ENCODE measurements around the gene DOK4. TPM values are rescaled to one million over a fixed set of nuclear protein-coding genes. Genes with fewer than 3 reads are reported as not detected.

DOK4 gene
- total RNA-seq = 17.2 and 19.8 TPM in 2 replicates

DNA sequence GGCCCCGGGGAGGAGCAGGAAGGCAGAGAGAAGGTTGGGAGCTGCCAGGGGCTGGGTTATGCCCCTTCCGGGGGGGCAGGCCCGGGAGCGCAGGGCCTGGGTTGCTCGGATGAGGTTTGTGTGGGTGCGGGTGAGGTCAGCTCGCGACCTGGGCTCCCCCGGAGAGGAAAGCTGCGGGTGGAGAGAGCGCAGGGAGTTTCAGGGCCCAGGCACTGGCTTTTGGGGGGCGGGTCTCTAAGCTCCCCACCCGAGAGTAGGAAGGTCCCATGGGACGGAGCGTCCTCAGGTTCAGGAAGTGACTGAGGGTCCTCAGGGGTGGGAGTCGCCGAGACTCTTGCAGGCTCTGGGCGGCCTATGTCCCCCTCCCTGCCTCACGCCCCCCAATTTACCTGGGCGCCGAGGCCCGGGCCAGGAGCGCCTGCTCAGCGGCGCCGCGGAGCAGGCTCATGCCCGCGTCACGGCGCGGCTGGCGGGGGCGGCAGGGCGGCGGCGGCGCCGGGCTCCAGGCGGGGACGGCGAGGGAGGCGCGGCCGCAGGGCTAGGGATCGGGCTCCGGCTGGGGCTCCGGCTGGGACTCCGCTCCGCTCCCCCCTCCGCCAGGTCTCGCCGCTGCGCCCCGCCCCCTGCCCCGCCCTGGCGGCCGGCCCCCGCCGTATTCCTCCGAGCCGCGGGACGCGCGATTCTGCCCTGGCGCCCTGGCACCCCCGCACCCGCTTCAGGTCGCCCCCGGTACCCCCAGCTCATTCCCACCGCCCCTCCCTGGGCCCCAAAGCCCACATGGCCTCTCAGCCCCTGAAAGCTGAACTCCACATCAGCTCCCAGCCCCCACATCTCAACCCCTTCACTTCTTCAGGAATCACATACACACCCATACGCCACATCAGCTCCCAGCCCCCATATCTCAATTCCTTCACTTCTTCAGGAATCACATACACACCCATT, at the start of gene DOK4:
Gene DOK4, minus strand, starts transcription at position 578 of the 942 bp plus-strand sequence. CDS start 6,986 bp downstream, outside the sequence.
- DNase-seq (ENCODE audit: low read depth in 2 of 2) = peak in 1 of 2 donors; percentile 73

DNA sequence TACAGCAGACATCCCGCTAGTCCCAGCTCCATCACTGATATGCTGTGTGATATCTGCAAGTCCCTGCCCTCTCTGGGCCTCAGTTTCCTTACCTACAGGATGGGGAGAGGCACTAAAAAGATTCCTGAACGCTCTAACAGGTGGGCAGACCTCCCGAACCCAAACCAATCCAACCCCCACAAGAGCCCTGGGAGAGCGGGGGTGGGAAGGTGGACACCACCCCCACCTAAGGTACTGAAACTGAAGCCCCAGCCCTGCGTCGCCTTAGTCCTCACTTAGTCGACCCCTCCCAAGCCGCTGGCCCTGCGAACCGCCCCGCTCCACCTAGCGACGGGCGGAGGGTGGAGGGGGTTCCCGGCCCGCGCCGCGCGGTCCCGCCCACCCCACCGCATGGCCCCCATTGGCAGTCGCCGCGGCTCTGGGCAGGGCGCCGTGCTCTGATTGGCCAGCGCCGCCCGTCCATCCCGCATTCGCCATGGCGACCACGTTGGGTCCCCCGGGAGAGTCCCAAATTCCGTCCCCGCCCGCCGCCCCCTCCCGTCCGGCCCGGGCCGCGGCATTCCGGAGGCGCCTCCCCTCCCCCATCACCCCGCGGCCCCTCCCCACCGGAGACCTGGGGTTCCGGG, 49.5 kb upstream of the DOK4 start:
- DNase-seq (ENCODE audit: low read depth in 2 of 2) = peak; percentile 64 to 91

DNA sequence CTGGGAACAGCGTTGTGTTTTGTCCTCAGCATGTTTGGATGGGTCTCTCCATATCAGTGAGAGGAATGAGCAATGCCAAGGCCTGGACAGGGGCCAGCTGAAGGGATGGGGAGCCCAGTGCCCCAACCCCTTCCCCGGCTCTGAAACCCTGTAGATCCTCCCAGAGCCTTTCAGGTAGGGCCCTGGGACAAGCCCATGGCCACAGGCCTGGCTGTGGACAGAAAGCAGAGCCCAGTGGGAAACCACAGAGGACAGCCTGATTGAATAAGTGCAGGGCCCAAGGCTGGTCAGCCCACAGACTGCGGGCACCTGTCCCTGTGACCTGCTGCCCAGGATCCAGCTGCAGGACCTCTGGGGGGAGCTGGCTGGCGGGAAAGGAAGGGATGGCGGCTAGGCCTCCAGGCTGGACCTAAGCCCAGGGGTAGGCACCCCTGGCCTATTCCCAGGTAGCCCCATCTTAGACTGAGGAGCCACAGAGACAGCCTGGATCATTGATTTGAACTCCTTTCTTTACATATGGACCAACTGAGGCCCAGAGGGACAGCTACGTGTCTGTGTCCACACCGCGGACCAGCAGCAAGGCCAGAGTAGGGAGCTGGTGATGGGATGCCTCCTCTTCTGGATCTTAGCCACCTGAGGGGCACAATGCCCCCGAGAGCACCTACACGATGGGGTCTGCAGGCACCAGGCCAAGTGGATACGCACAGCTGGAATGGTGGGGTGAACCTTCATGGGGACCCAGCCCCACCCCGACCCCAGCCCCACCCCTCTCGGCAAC, 48.8 kb upstream of the DOK4 start:
- DNase-seq (ENCODE audit: low read depth in 2 of 2) = no peak

DNA sequence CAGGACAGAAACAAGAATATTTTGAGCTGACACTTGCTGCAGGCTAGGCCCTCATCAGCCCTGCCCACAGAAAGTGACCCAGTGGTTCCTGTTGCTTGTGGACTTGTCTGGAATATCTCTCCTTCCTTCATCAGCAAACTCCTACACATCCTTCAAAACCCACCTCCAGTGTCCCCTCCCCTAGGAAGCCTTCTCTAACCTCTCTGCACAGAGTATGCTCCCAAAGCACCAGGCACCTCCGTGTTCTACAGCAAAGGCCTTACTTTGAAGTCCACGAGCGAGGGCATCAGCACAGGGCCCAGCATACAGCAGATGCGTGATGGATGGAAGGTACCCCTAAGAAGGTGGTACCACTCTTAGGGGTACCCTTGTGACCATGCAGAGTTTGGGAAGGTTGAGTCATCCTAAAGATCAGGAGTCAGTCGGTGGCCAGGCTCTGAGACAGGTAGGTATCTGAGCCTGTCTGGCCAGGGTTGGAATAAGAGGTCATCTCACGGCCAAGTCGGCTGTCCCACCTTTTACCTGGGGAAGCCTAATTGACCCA, 48.1 kb upstream of the DOK4 start:
- DNase-seq (ENCODE audit: low read depth in 2 of 2) = no peak

DNA sequence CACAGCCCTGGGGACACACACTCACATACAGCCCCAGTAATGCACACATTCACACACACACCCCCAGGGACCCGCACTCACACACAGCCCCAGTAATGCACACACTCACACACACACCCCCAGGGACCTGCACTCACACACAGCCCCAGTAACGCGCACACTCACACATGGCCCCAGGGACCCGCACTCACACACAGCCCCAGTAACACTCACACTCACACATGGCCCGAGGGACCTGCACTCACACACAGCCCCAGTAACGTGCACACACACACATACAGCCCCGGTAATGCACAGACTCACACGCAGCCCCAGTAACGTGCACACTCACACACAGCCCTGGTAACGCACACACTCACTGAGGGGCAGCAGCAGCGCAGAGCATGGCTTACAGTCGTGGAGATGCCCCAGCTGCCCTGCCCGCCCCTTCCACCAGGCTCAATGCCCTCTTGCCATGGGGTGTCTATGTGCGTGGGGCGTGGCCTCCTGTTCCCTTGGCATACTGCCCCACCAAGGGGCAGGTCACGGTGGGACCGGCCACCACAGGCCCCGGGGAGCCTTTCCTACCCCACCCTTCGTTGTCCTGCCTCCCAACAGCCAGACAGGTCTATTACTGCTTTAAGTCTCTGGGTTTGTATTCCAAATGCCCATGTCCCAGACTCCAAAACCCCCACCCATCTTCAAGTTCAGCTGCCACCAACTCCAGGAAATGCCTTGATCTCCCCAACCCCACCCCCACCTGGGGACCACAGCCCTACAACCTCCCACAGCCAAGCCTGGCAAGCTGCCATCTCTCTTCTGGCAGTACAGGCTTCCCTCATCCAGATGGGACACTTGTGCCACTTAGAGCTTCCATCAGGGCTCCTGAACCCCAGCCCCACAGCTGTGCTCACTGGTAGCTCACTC, 47.4 kb upstream of the DOK4 start:
- peak in 1 of 2 donors; percentile 23 for DNase-seq (ENCODE audit: low read depth in 2 of 2)

DNA sequence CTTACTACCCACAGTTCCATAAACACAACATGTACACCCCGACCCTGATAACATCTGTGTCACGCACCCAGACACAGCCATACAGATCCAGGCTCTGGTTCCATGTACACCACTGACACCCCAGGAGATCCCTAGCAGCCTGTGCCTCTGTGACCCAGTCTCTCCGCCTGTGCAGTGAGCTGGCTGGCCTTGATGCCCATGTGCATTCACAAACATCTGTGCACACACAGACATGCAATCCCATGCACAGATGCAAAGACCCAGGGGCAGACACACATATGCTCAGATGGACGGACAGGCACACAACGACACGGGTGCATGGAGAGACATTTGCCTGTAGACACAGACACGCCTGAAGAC, 46.0 kb upstream of the DOK4 start:
- DNase-seq (ENCODE audit: low read depth in 2 of 2) = no peak

DNA sequence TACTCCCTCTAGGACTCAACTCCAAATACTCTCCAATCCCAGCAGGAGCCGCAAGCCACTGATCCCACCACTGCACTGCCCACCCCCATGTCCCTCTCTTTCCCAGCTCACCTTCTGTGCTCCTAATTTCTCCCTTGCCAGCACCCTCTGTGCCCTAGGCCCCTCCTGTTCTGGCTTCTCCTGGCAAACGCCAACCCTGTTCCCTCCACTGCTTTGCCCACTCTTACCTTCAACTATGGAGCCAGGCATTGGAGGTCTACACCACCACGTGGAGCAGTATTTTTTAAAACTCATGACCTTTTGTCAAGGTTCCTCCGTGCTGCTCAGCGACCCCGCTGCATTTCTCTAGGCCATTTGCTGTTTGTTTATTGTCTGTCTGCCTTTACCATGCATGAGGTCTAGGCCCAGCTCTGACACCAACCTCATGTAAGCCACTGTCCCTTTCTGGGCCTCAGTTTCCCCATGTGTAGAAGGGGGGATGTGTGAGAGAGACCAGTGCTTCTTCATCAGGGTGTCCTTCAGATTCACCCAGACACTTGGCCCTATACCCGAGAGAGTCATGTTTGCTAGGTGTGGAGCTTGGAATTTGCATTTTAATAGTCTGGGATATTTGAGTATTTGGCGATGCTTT, 45.5 kb upstream of the DOK4 start:
- DNase-seq (ENCODE audit: low read depth in 2 of 2) = no peak

DNA sequence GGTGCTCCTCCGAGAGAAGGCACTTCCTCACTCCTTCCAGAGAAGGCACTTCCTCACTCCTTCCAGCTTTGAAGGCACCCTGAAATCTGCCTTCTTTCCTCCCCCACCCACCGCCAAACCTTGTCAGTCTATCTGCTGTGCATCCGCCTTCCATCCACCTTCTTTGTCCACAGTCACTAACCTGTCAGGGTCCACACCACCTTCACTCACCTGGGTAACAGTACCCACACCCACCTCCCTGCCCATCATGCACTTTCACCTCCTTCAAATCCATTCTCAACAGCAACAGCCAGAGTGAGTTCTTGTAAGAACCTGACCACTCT, 44.9 kb upstream of the DOK4 start:
- DNase-seq (ENCODE audit: low read depth in 2 of 2) = no peak

DNA sequence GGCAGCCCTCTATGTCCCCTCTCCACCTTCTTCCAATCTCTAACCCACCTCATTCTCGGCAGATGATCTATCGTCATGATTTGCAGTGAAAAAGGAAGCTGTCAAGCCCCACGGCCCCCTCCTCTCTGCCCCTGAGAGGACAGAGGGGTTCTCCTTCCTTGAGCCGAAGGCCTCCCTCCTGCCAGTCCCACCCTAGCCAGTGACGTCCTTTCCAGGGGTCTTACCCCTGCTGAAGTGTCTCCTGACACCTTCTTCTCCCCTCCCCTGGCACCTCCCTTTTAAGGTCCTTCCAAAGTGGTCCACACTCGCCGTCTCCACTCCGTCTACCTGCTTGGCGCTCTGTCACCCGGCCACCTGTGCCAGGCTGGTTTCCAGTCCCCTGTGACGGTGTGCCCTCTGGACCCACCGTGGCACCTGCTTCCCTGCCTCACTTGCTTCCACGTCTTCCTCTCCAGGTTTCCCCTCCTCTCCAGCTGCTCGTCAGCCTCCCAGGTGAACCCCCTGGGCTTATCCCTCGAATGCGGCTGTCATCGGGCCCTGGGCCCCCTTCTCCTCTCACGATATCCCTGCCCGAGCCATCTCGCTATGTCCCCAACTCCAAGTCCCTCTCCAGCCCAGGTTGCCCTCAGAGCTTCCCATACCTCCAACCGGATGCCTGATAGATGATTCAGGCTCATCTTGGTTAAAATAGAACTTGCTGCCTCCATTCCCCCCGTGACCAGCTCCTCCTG, 44.4 kb upstream of the DOK4 start:
- DNase-seq (ENCODE audit: low read depth in 2 of 2) = no peak

DNA sequence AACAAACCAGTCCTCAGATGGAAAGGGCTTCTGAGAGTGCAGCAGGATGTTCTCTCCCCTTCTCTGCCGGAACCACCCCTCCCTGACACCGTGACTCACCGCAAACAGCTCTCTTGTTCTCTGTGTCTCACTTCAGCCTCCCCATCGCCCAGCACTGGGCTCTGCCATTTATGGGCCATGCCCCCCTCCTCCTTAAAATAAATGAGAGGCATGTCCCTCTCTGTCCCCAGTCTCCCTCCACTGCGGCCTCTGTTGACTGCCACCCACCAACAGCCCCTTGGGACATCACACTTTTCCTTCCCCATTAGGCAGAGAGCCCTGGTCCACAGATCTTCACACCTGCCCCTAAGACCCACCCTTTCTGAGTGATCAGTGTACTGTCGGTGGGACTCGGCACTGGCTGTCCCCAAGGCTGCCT, 43.8 kb upstream of the DOK4 start:
- peak; percentile 49 to 81 for DNase-seq (ENCODE audit: low read depth in 2 of 2)

DNA sequence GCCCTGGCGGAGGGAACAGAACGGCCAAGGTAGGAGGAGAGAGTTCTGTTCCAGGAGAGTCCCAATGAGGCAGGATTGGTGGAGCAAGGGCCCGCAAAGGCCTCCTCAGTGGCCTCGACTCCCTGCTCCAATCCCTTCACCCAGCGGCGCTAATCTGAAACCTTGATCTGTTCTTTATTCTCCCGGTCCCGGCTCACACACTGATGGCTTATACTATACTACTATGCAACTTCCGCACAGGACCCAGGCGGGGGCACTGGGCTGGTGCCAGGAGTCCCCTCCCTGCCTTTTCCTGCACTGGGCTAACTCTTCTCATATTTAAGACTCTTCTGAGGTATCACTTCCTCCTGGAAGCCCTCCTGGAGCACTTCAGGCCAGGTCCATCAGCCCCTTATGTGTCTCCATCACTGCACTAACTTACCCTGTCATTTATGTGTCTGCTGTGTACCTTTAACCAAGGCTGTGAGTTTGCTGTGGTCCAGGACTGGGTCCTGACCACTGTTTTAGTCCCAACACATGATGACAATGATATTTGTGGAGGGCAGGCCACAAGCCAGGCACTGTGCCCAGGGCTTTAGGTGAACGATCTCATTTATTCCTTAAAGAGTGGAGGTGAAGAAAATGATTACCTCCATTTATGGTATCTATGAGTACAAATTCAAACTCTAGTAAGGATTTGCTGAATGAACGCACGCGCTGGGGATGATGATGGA, 43.3 kb upstream of the DOK4 start:
- DNase-seq (ENCODE audit: low read depth in 2 of 2) = no peak

DNA sequence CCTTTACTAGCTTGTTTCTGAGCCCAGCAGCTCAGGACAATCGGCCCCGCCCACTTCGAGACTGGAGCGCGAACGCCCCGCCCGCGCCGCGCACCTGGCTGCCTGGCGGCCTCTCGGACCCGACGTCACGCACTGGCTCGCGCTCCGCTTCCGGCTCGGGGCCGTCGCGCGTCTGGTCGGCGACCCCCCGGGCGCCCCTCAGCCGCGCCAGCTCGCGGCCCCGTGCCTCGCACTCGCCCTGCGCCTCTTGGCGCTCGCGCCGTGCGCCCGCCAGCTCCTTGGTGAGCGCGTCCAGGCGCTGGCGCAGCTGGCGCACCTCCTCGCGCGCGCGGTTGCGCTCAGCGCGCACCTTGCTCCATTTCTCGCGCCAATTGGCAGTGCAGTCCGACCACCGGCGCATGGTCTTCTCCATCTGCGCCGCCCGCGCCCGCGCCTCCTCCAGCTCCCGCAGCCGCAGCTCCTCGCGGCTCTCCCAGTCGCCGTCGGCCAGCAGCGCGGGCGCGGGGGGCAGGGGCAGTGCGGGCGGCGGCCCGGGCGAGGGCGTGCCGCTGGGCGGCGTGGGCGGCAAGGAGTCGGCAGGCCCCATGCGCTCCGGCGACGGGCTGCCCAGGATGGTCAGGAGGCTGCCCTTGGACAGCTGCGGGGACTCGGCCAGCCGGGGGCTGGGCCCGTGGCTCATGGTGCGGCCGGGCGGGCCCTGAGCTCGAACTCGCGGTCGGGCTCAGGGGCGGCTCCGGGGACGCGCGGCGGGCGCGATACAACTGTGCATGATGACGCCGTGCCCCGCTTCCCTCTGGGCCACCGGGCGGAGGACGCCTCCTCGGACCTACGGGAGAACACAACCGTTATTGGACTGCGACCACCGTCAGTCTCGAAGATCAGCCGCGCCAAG, 42.5 kb upstream of the DOK4 start:
- no peak for DNase-seq (ENCODE audit: low read depth in 2 of 2)

DNA sequence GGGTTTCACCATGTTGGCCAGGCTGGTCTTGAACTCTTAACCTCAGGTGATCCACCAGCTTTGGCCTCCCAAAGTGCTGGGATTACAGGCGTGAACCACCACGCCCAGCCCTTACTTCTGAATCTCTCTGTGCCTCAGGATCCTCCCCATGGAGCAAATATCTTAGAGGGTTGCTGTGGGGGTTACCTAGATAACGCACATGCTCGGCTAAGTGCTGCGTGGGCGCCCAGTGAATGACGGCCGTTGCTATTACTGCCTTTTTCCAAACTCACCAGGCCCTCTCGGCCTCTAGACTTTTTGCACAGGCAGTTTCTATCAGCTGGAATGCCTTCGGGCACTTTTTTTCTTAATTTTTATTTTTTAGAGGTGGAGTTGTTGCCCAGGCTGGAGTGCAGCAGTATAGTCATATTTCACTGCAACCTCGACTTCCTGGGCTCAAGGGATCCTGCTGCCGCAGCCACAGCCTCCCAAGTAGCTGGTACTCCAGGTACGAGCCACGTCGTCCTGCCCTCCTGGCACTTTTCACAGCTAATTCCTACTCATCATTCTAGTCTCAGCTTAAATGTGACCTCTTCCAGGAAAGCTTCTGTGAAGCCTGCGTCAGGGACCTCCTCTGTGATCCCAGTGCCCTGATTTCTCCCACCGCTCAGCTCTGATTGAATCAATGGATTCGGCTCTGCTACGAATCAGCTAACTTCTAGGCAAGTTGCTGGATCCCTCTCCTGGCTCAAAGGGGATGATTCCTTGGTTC, 41.5 kb upstream of the DOK4 start:
- DNase-seq (ENCODE audit: low read depth in 2 of 2) = no peak

DNA sequence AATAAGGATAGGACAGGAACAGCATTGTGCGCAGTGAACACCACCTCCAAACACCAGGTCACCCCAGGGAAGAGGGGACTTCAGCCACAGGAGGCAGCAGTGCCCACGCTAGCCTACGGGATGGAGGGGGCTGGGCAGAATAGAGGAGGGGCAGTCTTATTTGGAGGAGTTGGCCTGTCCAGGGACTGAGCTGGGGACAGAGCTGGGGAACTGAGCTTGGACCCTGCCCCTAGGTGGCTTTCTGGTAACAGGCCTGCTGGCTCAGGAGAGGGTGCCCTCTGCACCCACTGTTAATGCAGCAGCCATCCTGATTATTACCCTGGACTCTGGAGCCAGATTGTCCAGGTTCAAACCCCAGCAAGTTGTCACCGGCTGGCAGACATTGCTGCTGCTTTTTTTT, 40.7 kb upstream of the DOK4 start:
- DNase-seq (ENCODE audit: low read depth in 2 of 2) = no peak

DNA sequence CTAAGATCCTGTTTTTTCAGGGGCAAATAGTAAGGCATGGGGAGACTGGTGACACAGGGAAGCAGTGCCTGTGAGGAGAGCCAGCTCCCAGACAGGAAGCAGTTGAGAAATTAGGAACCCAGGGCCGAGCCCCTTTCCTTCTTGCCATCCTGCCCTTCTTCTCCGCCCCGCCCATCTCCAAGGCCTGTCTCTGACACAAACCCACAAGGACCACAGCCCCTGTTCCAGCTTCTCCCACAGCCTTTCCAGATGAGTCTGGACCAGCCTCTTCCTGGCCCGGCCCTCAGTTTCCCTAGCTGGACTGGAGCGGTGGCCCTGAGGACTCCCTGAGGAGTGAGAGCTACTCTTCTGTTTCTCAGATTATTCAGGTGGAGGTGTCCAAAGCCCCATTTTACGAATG, 40.2 kb upstream of the DOK4 start:
- no peak for DNase-seq (ENCODE audit: low read depth in 2 of 2)

DNA sequence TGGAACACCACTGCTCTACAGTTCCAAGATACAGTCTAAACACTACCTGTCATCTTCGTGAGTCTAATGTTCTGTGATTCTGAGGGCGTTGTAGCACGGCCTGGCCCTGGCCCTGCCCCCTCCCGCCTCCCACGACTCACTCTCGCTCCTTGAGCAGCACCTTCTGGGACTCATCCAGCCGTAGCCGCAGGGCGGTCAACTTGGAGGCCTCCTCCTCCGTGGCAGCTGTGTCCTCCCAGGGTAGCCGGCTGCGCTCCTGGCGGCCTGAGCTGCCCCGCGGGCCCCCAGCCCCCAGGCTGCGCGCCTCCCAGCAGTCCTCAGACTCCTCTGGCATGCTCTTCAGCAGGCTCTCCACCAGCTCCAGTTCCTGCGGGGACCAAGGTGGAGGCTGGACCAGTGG, 39.5 kb upstream of the DOK4 start:
- DNase-seq (ENCODE audit: low read depth in 2 of 2) = no peak

DNA sequence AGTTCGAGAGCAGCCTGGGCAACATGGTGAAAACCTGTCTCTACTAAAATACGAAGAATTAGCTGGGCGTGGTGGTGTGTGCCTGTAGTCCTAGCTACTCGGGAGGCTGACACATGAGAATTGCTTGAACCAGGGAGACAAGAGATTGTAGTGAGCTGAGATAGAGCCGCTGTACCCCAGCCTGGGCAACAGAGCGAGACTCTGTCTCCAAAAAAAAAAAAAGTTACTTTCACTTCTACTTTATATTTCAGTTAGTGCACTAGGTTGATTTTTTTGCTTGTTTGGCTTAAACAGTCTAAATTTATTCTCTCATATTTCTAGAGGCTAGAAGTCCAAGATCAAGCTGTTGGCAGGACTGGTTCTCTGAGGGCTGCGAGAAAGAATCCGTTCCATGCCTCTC, 36.7 kb upstream of the DOK4 start:
- no peak for DNase-seq (ENCODE audit: low read depth in 2 of 2)

Measured in dermis microvascular lymphatic vessel endothelial cell (primary cell).